Endodermal cell (in vitro differentiated cells): ENCODE data around the gene SPAG16. TPM values are rescaled to one million over a fixed set of nuclear protein-coding genes. Genes with fewer than 3 reads are reported as not detected.

Experiments
- DNase-seq: peaks from one replicate; pipeline ENCODE4 v3.0.0-alpha.2; 2017
- H3K27ac ChIP-seq: 2 replicates; pipeline ENCODE4 v1.5.1; 2013; ENCODE audit warnings: mild to moderate bottlenecking, low read depth, low read length, moderate library complexity
- H3K27me3 ChIP-seq: 2 replicates; pipeline ENCODE4 v1.6.1; 2013; ENCODE audit warnings: mild to moderate bottlenecking, low read length, moderate library complexity; ENCODE audit not compliant: insufficient read depth, control insufficient read depth, poor library complexity, severe bottlenecking
- H3K36me3 ChIP-seq: 2 replicates; pipeline ENCODE4 v1.7.0; 2013; ENCODE audit warnings: mild to moderate bottlenecking, low read length, moderate library complexity; ENCODE audit not compliant: control insufficient read depth, insufficient read depth
- H3K4me1 ChIP-seq: one replicate; pipeline ENCODE4 v1.7.0; 2013; ENCODE audit warnings: low read length; ENCODE audit not compliant: control insufficient read depth, insufficient read depth
- H3K4me3 ChIP-seq: 2 replicates; pipeline ENCODE4 v1.5.1; 2013; ENCODE audit warnings: mild to moderate bottlenecking, low read length, moderate library complexity
- H3K9ac ChIP-seq: 2 replicates; pipeline ENCODE4 v1.6.1; 2013; ENCODE audit warnings: mild to moderate bottlenecking, low read length, moderate library complexity; ENCODE audit not compliant: poor library complexity, severe bottlenecking; ENCODE audit errors: extremely low read depth
- H3K9me3 ChIP-seq: 2 replicates; pipeline ENCODE4 v1.6.1; 2013; ENCODE audit warnings: mild to moderate bottlenecking, low read length, moderate library complexity; ENCODE audit not compliant: control insufficient read depth
- H3K27ac Mint-ChIP-seq: 2 replicates; pipeline ENCODE4 v1.8.0; 2020; ENCODE audit warnings: mixed read lengths
- H3K27me3 Mint-ChIP-seq: 2 replicates; pipeline ENCODE4 v1.8.0; 2021; ENCODE audit warnings: mild to moderate bottlenecking, mixed read lengths; ENCODE audit not compliant: insufficient read depth
- H3K36me3 Mint-ChIP-seq: 2 replicates; pipeline ENCODE4 v1.8.0; 2020; ENCODE audit warnings: low read depth, mixed read lengths
- H3K4me1 Mint-ChIP-seq: 2 replicates; pipeline ENCODE4 v1.8.0; 2020; ENCODE audit warnings: mixed read lengths
- H3K4me3 Mint-ChIP-seq: 2 replicates; pipeline ENCODE4 v1.8.0; 2020; ENCODE audit warnings: mild to moderate bottlenecking, moderate library complexity, mixed read lengths
- H3K9me3 Mint-ChIP-seq: 2 replicates; pipeline ENCODE4 v1.8.0; 2020; ENCODE audit warnings: mild to moderate bottlenecking, mixed read lengths
- CTCF ChIP-seq: fragments of 200-600 bp; sonication (generic); conservative IDR thresholded peaks from 2 replicates; pipeline ENCODE4 v1.5.0; 2021; ENCODE audit warnings: antibody characterized with exemption, mild to moderate bottlenecking
- WGBS, 2 experiments: methylation state at CpG; one replicate each; pipeline versions ENCODE4 v1.1.5 to v1.1.7; 2013; ENCODE audit warnings: missing lambda C conversion rate in 2 of 2, mixed read lengths in 1 of 2; ENCODE audit not compliant: insufficient coverage in 1 of 2, insufficient read length in 1 of 2; 5-methylcytosine and 5-hydroxymethylcytosine counted together
- total RNA-seq, 2 donors: library from RNA; stranded (reverse); fragmentation: NEBNext Ultra II Directional in 1 of 2; extraction: Animal tissue kit (Norgen Biotek cat#: 25700) in 1 of 2; gene quantifications; 2 replicates in 1 of 2; 3 replicates in 1 of 2; pipeline ENCODE4 v1.2.1, GENCODE V29; 2021

SPAG16 gene
- total RNA-seq, 2 donors from 2014 or later: 27.8 to 38.2 TPM

DNA sequence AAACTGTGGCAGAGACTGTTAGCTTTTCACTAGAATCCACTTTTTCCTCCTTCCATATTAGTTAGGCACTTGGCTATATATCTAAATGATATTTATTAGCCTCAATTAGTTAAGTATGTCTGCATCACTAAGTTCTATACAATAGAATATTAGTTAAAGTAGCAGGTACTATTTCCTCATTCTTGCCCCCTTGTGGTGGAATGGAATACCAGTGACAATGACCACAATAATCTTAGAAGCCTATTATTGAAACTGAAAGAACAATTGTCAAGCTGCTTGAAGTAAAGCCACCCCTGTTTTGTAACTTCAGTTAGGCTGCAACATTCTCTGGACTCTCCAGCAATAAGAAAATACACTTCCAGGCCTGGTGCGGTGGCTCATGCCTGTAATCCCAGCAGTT, 650.3 kb downstream of the SPAG16 start:
- H3K27me3 Mint-ChIP-seq: no peaks in the 10 kb centered on the region
- TF ChIP-seq CTCF: peak; percentile 77
- H3K4me3 Mint-ChIP-seq: no peak overlapping the region
- no peak for DNase-seq
- no peak overlapping the region for H3K9ac ChIP-seq
- no peaks in the 10 kb centered on the region for H3K4me1 Mint-ChIP-seq
- H3K36me3 ChIP-seq: no peaks in the 10 kb centered on the region
- no peak overlapping the region for H3K4me3 ChIP-seq
- H3K27ac ChIP-seq: no peak overlapping the region
- no peaks in the 10 kb centered on the region for H3K36me3 Mint-ChIP-seq
- H3K4me1 ChIP-seq: no peaks in the 10 kb centered on the region
- no peaks in the 10 kb centered on the region for H3K27me3 ChIP-seq
- no peaks in the 10 kb centered on the region for H3K9me3 ChIP-seq
- H3K27ac Mint-ChIP-seq: no peak overlapping the region
- 82 to 92% methylated on average over 1 of the region's 1 CpG for WGBS, 2 experiments
- no peaks in the 10 kb centered on the region for H3K9me3 Mint-ChIP-seq

DNA sequence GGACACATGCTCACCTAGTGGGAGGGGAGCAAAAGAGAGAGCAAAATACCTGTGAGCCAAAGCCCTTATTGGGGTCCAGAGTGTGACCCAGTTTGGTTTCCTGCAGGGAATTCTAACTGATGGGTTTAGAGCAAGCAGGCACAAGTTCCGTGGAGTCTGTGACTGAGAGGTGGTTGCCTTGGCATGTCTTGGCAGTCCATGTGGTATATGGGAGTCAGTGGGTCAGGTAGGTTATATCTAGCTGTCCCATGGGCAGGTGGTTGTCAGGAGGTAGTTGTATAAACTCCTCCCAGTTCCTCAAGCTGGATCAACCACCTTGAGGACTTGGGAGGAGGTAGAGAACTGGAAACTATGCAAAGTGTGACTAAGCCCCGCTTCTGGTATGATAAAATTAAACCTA, 673.8 kb downstream of the SPAG16 start:
- Histone ChIP-seq H3K4me1 (no peaks in the 10 kb centered on the region), H3K27ac (no peak overlapping the region), H3K9ac (no peak overlapping the region), H3K27me3 (no peaks in the 10 kb centered on the region), H3K9me3 (no peaks in the 10 kb centered on the region), H3K36me3 (no peaks in the 10 kb centered on the region), H3K4me3 (no peak overlapping the region)
- Mint-ChIP-seq H3K4me1 (no peaks in the 10 kb centered on the region), H3K27ac (no peak overlapping the region), H3K27me3 (no peaks in the 10 kb centered on the region), H3K9me3 (no peaks in the 10 kb centered on the region), H3K4me3 (no peak overlapping the region), H3K36me3 (no peaks in the 10 kb centered on the region)
- DNase-seq: no peak
- 92 to 93% methylated on average over 2 of the region's 2 CpGs for WGBS, 2 experiments
- TF ChIP-seq CTCF: no peak

DNA sequence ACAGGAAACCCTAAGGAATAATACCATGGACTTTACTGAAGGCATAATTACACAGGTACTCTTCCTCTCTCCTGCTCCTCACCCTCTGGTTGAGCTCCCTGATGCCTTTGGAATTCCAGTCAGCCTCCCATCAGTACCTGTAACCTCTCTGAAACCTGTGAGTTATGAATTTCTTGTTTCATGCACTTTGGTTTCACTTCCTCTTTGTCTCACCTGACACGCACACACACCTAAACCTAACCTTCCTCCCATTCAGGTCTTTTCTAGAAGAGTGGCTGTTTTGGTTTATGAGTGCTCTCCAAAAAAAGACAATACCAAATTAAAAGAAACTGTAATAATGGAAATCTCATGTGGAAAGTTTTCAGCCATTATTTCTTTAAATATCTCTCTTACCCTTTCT, 675.3 kb downstream of the SPAG16 start:
- Histone ChIP-seq H3K4me1 (no peaks in the 10 kb centered on the region), H3K36me3 (no peaks in the 10 kb centered on the region), H3K4me3 (no peak overlapping the region), H3K9me3 (no peaks in the 10 kb centered on the region), H3K27ac (no peak overlapping the region), H3K27me3 (no peaks in the 10 kb centered on the region), H3K9ac (no peak overlapping the region)
- no peak overlapping the region for H3K27ac Mint-ChIP-seq
- WGBS, 2 experiments: 90% methylated on average over 1 of the region's 1 CpG; no CpG with 5 or more reads in 1 of the 2 experiments
- no peaks in the 10 kb centered on the region for H3K36me3 Mint-ChIP-seq
- no peaks in the 10 kb centered on the region for H3K27me3 Mint-ChIP-seq
- no peaks in the 10 kb centered on the region for H3K4me1 Mint-ChIP-seq
- DNase-seq: no peak
- H3K9me3 Mint-ChIP-seq: no peaks in the 10 kb centered on the region
- H3K4me3 Mint-ChIP-seq: no peak overlapping the region
- TF ChIP-seq CTCF: no peak
